Activated CD8-positive, alpha-beta memory T cell treated with anti-CD3 and anti-CD28 coated beads, Interleukin-2, amount 10 ng/mL, durations not matched to agents 7 days and 5 days (primary cell): Measurements from ENCODE around the gene PRDM8. TPM values are rescaled to one million over a fixed set of nuclear protein-coding genes. Genes with fewer than 3 reads are reported as not detected.
A peak's percentile ranks its signal among the peaks of the same experiment; 100 is the strongest.

ENCODE experiments used
- ATAC-seq: fragments of 150-1000 bp; cut with Tn5 transposase; one replicate; pipeline ENCODE4 v1.10.0; 2021; ENCODE audit warnings: moderate library complexity
- CTCF ChIA-PET: fragments of 350-600 bp; sonication (Branson Sonifier 250); formaldehyde crosslinking; loops from one replicate; lab custom pipeline; 2021; ENCODE audit warnings: antibody characterized with exemption; lab: Charles Lee
- DNase-seq: peaks from one replicate; pipeline ENCODE4 v3.0.0-alpha.2; 2020
- H3K27ac Mint-ChIP-seq: one replicate; pipeline ENCODE4 v1.8.0; 2021; ENCODE audit warnings: mild to moderate bottlenecking, mixed read lengths
- H3K27me3 Mint-ChIP-seq: one replicate; pipeline ENCODE4 v1.8.0; 2021; ENCODE audit warnings: mixed read lengths
- H3K36me3 Mint-ChIP-seq: one replicate; pipeline ENCODE4 v1.8.0; 2021; ENCODE audit warnings: mild to moderate bottlenecking, mixed read lengths
- H3K4me1 Mint-ChIP-seq: one replicate; pipeline ENCODE4 v1.8.0; 2021; ENCODE audit warnings: mixed read lengths
- H3K4me3 Mint-ChIP-seq: one replicate; pipeline ENCODE4 v1.8.0; 2021; ENCODE audit warnings: mild to moderate bottlenecking, moderate library complexity, mixed read lengths
- H3K9me3 Mint-ChIP-seq: one replicate; pipeline ENCODE4 v1.8.0; 2022; ENCODE audit warnings: low read depth, mixed read lengths
- total RNA-seq, 2 experiments: library from RNA; stranded (reverse); gene quantifications; one replicate each; pipeline ENCODE4 v1.2.3, GENCODE V29; 2021

PRDM8 gene
- 10 to 100 TPM; 21.7 to 32.5 TPM for total RNA-seq

DNA sequence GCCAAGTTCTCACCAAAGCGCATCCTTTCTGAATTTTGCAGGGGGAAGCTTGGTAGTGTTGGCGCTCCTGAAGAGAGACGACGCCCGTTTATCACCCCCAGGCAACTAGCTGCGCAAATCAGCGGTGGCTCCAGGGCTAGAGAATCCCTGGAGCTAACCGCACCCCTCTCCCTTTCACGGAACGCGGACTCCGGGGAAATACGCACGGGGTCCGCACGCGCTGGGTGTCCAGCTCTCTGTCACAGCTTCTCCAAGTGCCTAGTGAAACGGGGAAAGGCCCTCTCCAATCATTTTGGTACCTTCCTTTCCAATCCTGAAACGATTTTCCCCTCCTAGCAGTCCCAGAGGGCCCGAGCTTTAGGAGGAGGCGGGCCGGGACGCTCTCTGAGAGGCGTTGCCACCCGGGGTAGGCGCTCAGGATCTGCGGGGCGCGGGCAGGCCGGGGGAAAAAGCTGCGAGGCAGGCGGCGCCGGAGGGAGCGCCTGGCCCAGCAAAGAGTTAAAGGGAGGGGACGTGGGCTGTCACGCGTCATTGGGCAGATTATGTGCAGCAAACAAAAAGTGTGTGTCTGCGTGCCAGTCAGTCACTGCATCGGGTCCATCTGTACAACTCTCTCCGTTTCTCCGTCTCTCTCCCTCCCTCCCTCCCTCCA, at the start of gene PRDM8:
PRDM8 (plus strand) TSS at position 582 of the 652 bp plus-strand sequence. CDS start 2,578 bp downstream, outside the sequence.
- Mint-ChIP-seq H3K9me3 (no peaks in the 10 kb centered on the region), H3K27me3 (peaks cover 33% of the 10 kb centered on the region), H3K4me1 (peaks cover 37% of the 10 kb centered on the region), H3K27ac (no peak within 1 kb of the TSS), H3K4me3 (peak within 1 kb of the TSS; percentile 53), H3K36me3 (peaks cover 61% of the 10 kb centered on the region)
- CTCF ChIA-PET = interaction anchor here (1.0 to 2.8 kb wide), 5 partner anchors 11 to 24 kb away, joined by 3 to 15 read pairs (median 3); no protein-coding TSS in a partner anchor
- DNase-seq (no peak), ATAC-seq (no peak)

GRCh38 chr4:80150387-80151180, 46.7 kb upstream of the PRDM8 start:
- peaks cover 3% of the 10 kb centered on the region for H3K4me1 Mint-ChIP-seq
- H3K36me3 Mint-ChIP-seq = peaks cover 5% of the 10 kb centered on the region
- CTCF ChIA-PET = interaction anchor here (1.5 kb wide), 1 partner anchor 17 kb away, joined by 3 read pairs; no protein-coding TSS in a partner anchor
- no peak overlapping the region for H3K4me3 Mint-ChIP-seq
- DNase-seq (no peak), ATAC-seq (no peak)
- no peaks in the 10 kb centered on the region for H3K27me3 Mint-ChIP-seq
- H3K27ac Mint-ChIP-seq = no peak overlapping the region
- H3K9me3 Mint-ChIP-seq = no peaks in the 10 kb centered on the region

GRCh38 chr4:80151981-80152380, 45.3 kb upstream of the PRDM8 start:
- CTCF ChIA-PET = interaction anchor here (0.7 kb wide), 1 partner anchor 27 kb away, joined by 3 read pairs; no protein-coding TSS in a partner anchor
- Mint-ChIP-seq H3K27me3 (no peaks in the 10 kb centered on the region), H3K27ac (no peak overlapping the region), H3K4me1 (peaks cover 3% of the 10 kb centered on the region), H3K36me3 (peaks cover 4% of the 10 kb centered on the region), H3K9me3 (no peaks in the 10 kb centered on the region), H3K4me3 (no peak overlapping the region)
- no peak for DNase-seq
- no peak for ATAC-seq

DNA sequence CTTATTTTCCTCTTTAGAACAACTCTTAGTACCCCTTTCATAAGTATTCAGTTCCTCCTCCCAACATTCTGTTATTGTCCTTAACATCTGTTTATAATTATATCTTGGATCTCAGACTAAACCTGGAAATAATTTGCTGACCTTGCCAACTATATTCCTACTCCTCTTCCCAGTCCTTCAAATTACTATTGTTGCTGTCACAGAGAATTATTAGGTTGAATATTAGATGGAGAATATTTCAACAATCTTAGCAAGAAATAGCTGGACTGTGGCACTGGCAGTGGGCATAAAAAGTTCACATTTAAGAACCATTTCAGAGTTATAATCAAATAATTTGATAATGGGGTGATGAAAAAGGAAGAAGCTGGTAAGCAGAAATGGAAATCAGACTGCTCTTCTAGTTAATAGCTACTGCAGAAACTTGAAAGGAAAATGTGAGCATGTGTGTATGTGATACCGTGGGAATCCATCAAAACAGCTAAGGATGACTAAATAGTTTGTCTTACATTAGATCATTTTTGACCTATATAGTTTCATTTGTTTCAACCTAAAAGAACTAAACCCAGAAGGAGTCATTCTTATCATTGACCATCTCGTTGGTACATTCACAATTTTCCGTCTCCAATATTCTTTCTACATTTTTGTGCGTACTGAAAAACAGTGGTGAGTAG, 43.3 kb upstream of the PRDM8 start:
- CTCF ChIA-PET = interaction anchor here (1.0 to 2.6 kb wide), 5 partner anchors 12 to 60 kb away, joined by 3 to 8 read pairs (median 5); no protein-coding TSS in a partner anchor
- Mint-ChIP-seq H3K9me3 (peaks cover 8% of the 10 kb centered on the region), H3K27ac (no peak overlapping the region), H3K4me1 (peaks cover 3% of the 10 kb centered on the region), H3K4me3 (no peak overlapping the region), H3K27me3 (no peaks in the 10 kb centered on the region), H3K36me3 (peaks cover 15% of the 10 kb centered on the region)
- DNase-seq = no peak
- no peak for ATAC-seq

DNA sequence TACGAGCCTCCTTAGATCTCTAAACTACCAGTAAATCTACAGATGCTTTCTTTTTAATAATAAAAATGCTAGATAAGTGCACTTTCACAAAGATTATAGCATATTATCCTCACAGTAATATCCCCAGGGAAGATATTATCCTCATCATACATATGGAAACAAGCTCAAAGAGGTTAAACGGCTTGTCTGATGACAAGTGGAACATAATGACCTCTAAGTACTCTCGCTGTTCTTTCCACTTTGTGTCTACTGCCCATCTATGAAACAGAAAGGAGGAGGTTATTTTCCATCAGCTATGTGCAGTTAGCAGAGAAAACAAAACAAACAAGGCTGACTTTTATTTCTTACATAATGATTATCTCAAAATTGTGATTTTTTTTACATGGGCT, 42.8 kb upstream of the PRDM8 start:
- DNase-seq (no peak), ATAC-seq (no peak)
- peaks cover 3% of the 10 kb centered on the region for H3K4me1 Mint-ChIP-seq
- H3K9me3 Mint-ChIP-seq = peaks cover 8% of the 10 kb centered on the region
- peaks cover 14% of the 10 kb centered on the region for H3K36me3 Mint-ChIP-seq
- H3K27me3 Mint-ChIP-seq = no peaks in the 10 kb centered on the region
- H3K27ac Mint-ChIP-seq = no peak overlapping the region
- H3K4me3 Mint-ChIP-seq = no peak overlapping the region
- CTCF ChIA-PET = interaction anchor here (1.0 to 2.6 kb wide), 5 partner anchors 12 to 61 kb away, joined by 3 to 8 read pairs (median 5); no protein-coding TSS in a partner anchor

DNA sequence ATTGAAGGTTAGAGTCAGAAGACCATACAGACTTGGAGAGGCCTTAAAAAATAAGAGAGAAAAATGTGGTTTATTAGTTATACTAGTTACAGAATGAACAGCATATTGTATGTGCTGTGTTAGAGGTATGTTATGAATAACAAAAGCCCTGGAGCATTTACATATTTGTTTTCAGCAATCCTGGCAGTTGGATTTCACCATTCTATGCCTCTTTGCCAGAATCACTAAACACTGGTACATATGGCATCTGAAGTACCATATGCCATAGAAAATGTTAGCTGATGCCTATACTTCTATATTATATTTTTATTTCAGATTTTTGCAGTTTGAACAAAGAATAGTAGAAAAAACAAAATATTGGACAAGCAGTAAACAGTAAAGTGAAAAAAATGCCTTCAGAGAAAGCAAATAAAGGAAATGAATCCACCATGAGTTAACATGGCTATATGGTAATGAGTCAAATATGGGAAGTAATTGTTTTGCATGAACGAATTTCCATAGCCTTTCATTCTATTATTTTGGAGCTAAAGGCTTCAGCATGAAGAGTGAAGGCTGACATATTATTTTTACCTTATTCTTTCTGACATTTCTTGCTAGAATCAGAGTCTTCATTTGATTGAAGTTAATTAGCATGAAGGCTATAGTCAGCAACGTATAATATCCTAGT, 41.9 kb upstream of the PRDM8 start:
- H3K4me1 Mint-ChIP-seq = peaks cover 3% of the 10 kb centered on the region

GRCh38 chr4:80156410-80156809, 40.9 kb upstream of the PRDM8 start:
- peaks cover 8% of the 10 kb centered on the region for H3K9me3 Mint-ChIP-seq
- no peak overlapping the region for H3K4me3 Mint-ChIP-seq
- H3K4me1 Mint-ChIP-seq = peaks cover 3% of the 10 kb centered on the region
- no peak for DNase-seq
- H3K27me3 Mint-ChIP-seq = no peaks in the 10 kb centered on the region
- CTCF ChIA-PET = interaction anchor here (0.9 to 1.1 kb wide), 2 partner anchors 9 to 46 kb away, joined by 3 read pairs; no protein-coding TSS in a partner anchor
- H3K27ac Mint-ChIP-seq = no peak overlapping the region
- peaks cover 19% of the 10 kb centered on the region for H3K36me3 Mint-ChIP-seq
- no peak for ATAC-seq

More for the DNA sequence above, 41.9 kb upstream of the PRDM8 start:
- no peak for DNase-seq
- no peak overlapping the region for H3K4me3 Mint-ChIP-seq
- H3K27me3 Mint-ChIP-seq = no peaks in the 10 kb centered on the region
- no peak overlapping the region for H3K27ac Mint-ChIP-seq
- CTCF ChIA-PET = interaction anchor here (0.5 to 2.6 kb wide), 6 partner anchors 12 to 94 kb away, joined by 3 to 8 read pairs (median 4); no protein-coding TSS in a partner anchor
- peaks cover 8% of the 10 kb centered on the region for H3K9me3 Mint-ChIP-seq
- no peak for ATAC-seq
- H3K36me3 Mint-ChIP-seq = peaks cover 16% of the 10 kb centered on the region

- CTCF ChIA-PET = interaction anchor here (2.0 kb wide), 1 partner anchor 11 kb away, joined by 8 read pairs; no protein-coding TSS in a partner anchor
- Mint-ChIP-seq H3K36me3 (peaks cover 23% of the 10 kb centered on the region), H3K27me3 (peaks cover 2% of the 10 kb centered on the region), H3K27ac (no peak overlapping the region), H3K9me3 (peaks cover 8% of the 10 kb centered on the region), H3K4me1 (peaks cover 3% of the 10 kb centered on the region), H3K4me3 (no peak overlapping the region)
- ATAC-seq (no peak), DNase-seq (no peak)
Observed at GRCh38 chr4:80161413-80162058, 35.8 kb upstream of the PRDM8 start.

- H3K27ac Mint-ChIP-seq = no peak overlapping the region
- no peak for ATAC-seq
- peaks cover 8% of the 10 kb centered on the region for H3K9me3 Mint-ChIP-seq
- no peak overlapping the region for H3K4me3 Mint-ChIP-seq
- DNase-seq = no peak
- H3K36me3 Mint-ChIP-seq = peaks cover 19% of the 10 kb centered on the region
- H3K4me1 Mint-ChIP-seq = peaks cover 3% of the 10 kb centered on the region
- CTCF ChIA-PET = no interaction called here
- peaks cover 2% of the 10 kb centered on the region for H3K27me3 Mint-ChIP-seq
Observed at GRCh38 chr4:80162418-80162817, 34.9 kb upstream of the PRDM8 start.

- Mint-ChIP-seq H3K9me3 (peaks cover 8% of the 10 kb centered on the region), H3K27ac (no peak overlapping the region), H3K36me3 (peaks cover 23% of the 10 kb centered on the region), H3K4me3 (no peak overlapping the region), H3K27me3 (peaks cover 4% of the 10 kb centered on the region), H3K4me1 (peaks cover 11% of the 10 kb centered on the region)
- CTCF ChIA-PET = interaction anchor here (1.0 to 1.4 kb wide), 3 partner anchors 9 to 92 kb away, joined by 3 read pairs; no protein-coding TSS in a partner anchor
- ATAC-seq = no peak
- DNase-seq = no peak
Observed at GRCh38 chr4:80165855-80166254, 31.4 kb upstream of the PRDM8 start.

GRCh38 chr4:80171251-80171650, 26.1 kb upstream of the PRDM8 start:
- Mint-ChIP-seq H3K9me3 (peaks cover 8% of the 10 kb centered on the region), H3K27ac (peak overlapping the region; percentile 94), H3K4me3 (peak overlapping the region; percentile 21), H3K27me3 (peaks cover 2% of the 10 kb centered on the region), H3K4me1 (peaks cover 53% of the 10 kb centered on the region), H3K36me3 (peaks cover 26% of the 10 kb centered on the region)
- DNase-seq (no peak), ATAC-seq (no peak)
- CTCF ChIA-PET = interaction anchor here (0.9 to 5.7 kb wide), 9 partner anchors 11 to 153 kb away, joined by 3 to 79 read pairs (median 8); no protein-coding TSS in a partner anchor

DNA sequence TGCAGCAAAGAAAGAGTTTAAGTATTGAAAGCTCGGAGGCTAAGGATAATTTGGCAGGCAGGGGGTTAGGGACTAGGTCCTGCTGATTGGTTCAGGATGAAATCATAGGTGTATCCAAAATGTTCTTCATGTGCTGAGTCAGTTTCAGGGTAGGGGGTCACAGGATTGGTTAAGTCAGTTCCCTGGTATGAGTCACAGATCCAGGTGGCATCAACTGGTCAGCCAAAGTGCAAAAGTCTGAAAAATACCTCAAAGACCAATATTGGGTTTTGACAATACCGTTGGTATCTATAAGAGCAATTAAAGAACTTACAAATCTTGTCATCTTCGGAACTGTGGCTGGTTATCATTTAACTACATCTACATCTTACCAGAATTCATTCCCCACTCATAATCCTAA, 25.6 kb upstream of the PRDM8 start:
- DNase-seq (peak; percentile 61), ATAC-seq (peak; percentile 47)
- CTCF ChIA-PET = interaction anchor here (0.8 to 5.7 kb wide), 13 partner anchors 11 to 154 kb away, joined by 3 to 79 read pairs (median 8); partner anchors contain the start of gene ANTXR2
- Mint-ChIP-seq H3K4me3 (peak overlapping the region; percentile 21), H3K9me3 (peaks cover 8% of the 10 kb centered on the region), H3K27ac (peak overlapping the region; percentile 94), H3K27me3 (peaks cover 2% of the 10 kb centered on the region), H3K4me1 (peaks cover 53% of the 10 kb centered on the region), H3K36me3 (peaks cover 29% of the 10 kb centered on the region)
